ENCODE measurements around the gene CRYBG1. TPM values are rescaled to one million over a fixed set of nuclear protein-coding genes. Genes with fewer than 3 reads are reported as not detected.

The CRYBG1 gene
- total RNA-seq, 4 donors from 2014 or later, result 14.9 to 36.9 (median 20.7) TPM

DNA sequence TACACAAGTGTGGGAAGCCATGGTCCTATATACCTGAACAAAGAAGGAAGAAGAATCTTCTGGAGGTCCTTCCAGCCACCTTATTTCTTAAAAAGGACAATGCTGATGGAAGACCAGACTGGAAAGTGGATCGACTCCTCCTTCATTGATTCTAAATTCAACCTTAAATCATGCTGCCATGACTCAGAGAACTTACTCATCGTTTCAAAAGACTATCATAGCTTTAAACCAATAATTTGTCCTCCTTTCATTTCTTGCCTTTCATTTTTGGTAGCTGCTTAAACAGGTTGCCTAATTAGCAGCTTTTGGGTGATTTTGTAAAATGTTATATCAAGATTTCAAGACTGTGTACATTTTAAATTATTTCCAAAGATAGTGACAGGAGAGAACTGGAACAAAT lies 208.0 kb downstream of the CRYBG1 start:
- ATAC-seq (ENCODE audit: low FRiP score) (no peak), DNase-seq (ENCODE audit: low spot score) (no peak)
- TF ChIP-seq, protein P1, sequence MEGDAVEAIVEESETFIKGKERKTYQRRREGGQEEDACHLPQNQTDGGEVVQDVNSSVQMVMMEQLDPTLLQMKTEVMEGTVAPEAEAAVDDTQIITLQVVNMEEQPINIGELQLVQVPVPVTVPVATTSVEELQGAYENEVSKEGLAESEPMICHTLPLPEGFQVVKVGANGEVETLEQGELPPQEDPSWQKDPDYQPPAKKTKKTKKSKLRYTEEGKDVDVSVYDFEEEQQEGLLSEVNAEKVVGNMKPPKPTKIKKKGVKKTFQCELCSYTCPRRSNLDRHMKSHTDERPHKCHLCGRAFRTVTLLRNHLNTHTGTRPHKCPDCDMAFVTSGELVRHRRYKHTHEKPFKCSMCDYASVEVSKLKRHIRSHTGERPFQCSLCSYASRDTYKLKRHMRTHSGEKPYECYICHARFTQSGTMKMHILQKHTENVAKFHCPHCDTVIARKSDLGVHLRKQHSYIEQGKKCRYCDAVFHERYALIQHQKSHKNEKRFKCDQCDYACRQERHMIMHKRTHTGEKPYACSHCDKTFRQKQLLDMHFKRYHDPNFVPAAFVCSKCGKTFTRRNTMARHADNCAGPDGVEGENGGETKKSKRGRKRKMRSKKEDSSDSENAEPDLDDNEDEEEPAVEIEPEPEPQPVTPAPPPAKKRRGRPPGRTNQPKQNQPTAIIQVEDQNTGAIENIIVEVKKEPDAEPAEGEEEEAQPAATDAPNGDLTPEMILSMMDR (IDR thresholded peaks at IDR 0.05), result no peak

DNA sequence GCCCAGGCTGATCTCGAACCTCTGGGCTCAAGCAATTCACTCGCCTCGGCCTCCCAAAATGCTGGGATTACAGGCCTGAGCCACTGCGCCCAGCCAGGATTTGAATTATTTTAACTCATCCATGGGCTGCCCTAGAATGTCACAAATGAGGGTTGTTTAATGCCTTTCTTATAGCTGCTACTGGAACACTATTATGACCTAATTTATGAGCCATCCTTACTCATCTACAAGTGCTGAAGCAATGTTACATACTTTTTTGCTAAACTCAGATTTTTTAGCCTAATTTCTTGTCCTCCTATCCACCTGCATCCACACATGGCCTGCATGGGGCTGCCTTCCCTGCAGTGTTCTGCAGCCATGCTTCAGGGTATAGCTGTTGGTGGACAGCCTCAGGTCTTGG lies 208.9 kb downstream of the CRYBG1 start:
- DNase-seq (ENCODE audit: low spot score) (no peak), ATAC-seq (ENCODE audit: low FRiP score) (no peak)
- TF ChIP-seq, protein P1 (IDR thresholded peaks at IDR 0.05), result no peak

DNA sequence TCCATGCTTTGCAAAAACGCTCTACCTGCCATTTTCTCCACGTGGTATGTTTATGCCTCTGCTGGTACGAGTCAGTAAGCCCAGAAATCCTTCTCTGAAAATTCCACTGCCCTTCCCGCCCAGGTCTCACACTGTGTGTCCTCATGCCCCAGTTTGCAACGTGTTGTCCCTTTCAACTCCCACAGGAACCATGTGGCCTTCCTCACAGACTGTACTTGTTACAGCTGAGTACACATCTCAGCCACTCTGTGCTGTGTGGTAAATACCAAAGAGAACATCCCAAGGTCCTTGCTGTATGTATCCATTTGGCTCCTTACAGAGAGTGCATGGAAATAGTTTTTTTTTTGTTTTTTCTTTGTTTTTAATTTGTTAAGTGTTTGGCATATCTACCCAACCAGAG lies 211.9 kb downstream of the CRYBG1 start:
- ATAC-seq (ENCODE audit: low FRiP score), result no peak
- TF ChIP-seq, protein P1 (IDR thresholded peaks at IDR 0.05), result no peak
- no peak for DNase-seq (ENCODE audit: low spot score)

DNA sequence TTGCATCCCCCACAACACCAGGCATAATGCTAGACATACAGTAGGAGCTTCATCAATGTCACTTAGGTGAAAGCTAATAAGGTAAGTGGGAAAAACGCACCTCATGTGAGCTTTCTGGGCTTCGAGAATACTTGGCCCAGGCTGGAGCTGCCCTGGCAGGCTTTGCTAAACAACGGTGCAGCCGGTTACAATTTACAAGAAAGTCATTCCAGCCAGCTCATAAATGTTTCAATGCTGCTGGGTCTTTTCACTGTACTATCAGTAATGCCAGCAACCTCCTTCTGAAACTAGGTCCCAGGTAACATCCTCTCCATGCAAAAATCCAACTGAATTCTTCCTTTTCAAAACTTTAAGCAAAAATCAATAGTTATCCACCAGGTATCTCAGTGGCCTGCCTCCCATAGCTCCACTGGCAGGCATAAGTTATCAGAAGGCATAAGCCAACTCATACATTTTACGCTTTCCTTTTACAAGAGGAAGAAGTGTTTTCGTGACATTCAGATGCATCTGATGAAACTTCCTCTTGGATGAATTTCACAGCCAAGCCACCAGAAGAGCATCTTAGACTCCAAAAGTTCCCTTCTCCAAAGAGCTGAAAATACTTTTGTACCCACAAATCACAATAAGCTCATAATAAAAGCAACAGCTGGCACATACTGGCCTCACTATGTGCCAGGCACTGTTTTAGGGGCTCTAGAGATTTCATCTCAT lies 212.5 kb downstream of the CRYBG1 start:
- ATAC-seq (ENCODE audit: low FRiP score) (no peak), DNase-seq (ENCODE audit: low spot score) (no peak)
- TF ChIP-seq, protein P1 (IDR thresholded peaks at IDR 0.05), result no peak

DNA sequence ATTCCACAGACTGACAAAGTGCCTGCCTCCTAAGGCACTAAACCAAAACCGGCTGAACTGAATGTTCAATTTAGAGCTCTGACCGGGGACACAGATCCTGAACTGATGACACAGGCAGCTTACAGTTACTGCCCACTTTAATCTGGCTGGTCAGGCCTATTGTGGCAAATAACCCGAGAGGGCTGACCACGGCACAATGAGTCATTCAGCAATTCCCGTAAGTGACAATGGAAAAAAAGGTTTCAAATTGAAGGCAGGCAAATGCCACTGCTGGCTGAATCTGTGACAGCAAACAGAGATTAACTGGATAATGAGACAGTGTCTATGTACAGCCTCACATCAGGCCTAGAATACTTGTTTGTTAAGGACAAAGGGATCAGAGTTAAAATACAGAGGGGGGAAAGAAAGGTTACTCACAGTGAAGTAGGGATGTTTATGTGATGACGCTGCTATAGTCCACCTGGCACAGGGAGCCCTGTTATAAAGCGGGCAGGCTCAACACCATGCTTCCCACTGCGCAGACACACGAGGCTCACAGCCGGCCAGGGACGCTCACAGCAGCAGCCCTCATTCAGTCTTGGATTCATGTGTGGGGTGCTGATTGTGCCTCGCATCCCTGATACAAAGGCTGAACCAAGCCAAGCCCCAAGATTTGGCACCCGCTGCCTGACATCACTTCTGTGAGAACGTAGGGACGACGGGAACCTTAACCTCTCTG lies 214.4 kb downstream of the CRYBG1 start:
- DNase-seq (ENCODE audit: low spot score) (no peak), ATAC-seq (ENCODE audit: low FRiP score) (no peak)
- TF ChIP-seq, protein P1 (IDR thresholded peaks at IDR 0.05), result no peak

DNA sequence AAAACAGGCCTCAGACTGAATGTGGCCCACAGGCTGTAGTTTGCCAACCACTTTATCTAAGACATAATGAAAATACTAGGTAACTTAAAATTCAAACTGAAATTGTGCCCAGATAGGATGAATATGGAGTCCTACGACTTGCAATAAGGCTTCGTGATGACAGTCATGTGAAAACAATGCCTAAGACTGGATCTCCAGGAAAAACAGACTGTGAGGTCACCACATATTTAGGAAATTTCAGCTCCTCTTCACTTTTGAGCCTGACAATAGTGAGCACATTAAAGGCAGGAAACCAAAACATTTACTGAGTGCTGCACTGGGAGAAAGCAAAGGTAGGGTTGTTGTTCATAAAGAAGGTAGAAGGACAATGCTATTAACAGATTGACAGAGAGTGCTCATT lies 218.8 kb downstream of the CRYBG1 start:
- ATAC-seq (ENCODE audit: low FRiP score), result no peak
- DNase-seq (ENCODE audit: low spot score), result no peak
- TF ChIP-seq, protein P1 (IDR thresholded peaks at IDR 0.05), result no peak

DNA sequence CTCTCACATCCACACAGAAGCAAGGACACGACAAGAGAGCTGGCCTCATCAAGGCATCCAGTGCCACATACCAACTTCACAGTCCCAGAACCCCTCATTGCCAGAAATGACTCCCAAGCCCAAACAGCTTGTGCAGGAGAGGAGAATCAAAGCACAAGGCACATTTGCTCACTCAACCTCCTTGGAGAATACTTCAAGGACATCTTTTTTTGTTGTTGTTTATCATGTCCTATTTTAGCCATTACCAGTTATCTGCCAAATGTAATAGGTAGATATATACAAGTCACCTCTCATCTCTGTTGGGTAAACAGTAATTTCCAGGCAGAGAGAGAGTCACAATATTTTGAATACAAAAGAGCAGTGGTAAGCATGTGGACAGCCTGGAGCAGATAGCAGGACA lies 221.0 kb downstream of the CRYBG1 start:
- TF ChIP-seq, protein P1 (IDR thresholded peaks at IDR 0.05), result no peak
- ATAC-seq (ENCODE audit: low FRiP score) (no peak), DNase-seq (ENCODE audit: low spot score) (no peak)

Data from omental fat pad (tissue), 4 donors.